HG02763 (cell line): ENCODE data around the gene ATG9B.
A peak's percentile ranks its signal among the peaks of the same experiment; 100 is the strongest.
"Not testable (repeated sequence)": the region's sequence is repeated elsewhere in the genome, so short reads cannot be mapped to it uniquely, and the experiment has no call there.

Source experiments
- ATAC-seq: cut with Tn5 transposase; IDR thresholded peaks from one replicate; pipeline ENCODE4 v1.9.1; 2021; ENCODE audit warnings: mild to moderate bottlenecking, moderate library complexity; ENCODE audit not compliant: unreplicated experiment

ATG9B gene

DNA sequence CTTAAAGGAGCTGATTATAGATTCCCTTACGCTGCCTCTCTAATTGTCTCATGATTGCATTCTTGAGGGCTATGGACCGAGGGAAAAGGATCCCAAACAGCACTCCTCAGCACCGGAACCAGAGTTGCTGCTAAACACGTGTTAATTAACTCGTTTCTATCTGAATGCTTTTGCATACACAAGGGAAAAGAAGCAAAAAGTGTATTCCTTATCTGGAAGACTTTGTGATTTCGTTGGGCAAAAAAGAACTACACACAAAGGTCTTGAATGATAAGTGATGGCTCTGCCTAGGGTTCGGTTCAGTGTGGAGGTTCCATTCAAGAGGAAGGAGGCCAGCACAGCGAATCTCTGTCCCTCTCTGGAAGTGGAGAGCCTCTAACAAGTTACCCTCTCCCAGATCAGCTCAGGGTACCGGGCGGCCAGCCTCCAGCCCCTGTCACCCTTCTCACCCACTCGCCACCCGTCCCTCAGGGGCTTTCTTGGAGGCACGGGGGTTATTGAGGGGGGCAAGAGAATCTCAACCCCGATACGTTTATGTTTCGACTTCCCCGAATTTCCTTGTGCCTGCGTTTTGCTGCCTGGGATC lies 34.6 kb upstream of the ATG9B start:
- no peak for ATAC-seq

DNA sequence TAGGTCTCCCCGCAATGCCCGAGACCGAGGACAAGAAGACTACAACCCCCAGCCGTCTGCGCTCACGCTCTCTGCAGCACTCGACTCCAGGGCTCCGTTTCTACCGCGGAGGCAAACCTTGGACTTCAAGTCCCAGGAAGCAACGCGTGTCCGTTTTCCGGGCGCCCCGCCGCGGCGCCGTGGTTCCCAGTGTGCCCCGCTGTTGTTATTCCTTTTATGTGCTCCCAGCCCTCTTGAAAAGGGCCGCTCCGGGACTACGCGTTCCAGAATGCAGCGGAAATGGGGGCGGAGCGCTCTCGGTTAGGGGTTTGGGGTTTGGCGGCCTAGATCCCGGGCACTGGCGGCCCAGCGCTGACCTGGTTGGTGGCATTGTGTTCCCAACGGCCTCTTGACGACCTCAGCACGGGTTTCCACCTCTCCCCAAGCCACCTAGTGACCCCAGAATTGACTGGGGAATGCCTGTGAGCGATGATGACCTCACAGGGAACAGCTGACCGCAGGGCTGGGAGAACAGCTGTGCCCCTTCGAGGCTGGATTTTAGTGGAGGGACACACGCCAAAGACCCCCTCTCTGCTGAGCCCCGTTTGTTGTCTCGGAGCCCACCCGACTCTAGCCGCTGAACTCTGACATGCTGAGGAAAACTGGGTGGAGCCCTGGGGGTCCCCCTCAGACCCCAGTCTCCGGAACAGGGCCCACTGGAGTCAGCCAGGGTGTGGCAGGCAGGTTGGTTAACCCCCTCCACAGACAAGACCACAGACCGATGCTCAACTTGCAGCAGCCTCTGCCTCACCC lies 33.9 kb upstream of the ATG9B start:
- peak; percentile 88 for ATAC-seq

DNA sequence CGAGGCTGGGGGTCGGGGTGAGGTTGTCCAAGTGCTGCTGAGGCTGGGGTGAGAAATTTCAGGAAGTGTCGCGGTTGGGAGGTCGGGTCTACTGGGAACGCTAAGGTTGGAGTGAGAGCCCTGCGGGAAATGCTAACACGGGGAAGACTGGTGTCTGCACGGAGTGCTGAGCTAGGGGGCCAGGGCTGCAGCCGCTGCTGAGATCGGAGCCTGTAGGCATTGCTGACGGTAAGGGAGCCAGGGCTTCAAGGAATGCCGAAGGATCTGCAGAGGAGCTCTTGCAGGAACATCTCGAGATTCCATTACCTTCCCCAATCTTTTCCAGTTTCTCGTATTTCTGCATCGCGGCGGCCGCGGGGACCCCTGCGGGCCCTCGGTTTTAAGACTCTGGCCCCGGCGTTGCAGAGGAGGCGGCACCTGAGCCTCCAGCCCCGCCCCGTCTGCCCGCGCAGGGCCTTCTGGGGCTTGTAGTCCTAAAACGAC lies 33.3 kb upstream of the ATG9B start, which contains the start of gene CDK5:
Gene CDK5 (minus strand): TSS at position 392 of the 483 bp plus-strand sequence. CDS start 49 bp downstream, at position 343.
- ATAC-seq = peak; percentile 2

DNA sequence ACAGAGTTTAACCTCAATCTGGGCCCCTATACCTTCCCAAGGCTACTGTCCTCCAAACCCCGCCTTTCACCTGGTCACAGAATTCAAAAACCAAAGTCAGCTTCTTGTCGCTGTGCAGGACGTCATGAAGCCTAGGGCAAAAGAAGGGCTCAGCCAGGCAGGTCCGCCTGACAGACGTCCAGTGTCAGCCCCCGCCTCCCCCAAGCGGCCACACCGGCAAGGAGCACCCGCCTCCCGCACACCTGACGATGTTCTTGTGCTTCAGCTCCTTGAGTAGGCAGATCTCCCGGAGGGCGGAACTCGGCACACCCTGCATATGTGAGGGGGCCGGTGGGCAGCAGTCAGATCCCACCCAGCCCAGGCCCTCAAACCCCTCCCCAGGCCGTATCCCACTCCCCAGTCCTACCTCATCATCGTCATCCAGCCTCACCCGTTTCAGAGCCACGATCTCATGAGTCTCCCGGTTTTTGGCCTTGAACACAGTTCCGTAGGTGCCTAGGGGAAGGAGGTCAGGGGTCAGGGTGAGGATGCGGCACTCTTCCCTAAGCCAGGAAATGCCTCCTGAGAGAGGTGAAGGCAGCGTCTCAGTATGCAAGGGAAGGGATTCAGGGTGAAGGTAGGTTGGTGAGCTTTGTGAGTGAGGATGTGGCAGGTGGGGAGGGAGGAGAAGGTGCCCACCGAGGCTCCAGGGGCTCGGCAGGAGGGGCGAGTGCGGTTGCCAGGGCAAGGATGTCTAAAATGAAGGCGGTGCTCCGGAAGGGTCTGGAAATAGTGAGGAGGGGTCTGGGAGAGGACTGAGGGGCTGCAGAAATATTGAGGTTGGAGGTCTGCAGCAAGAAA lies 32.6 kb upstream of the ATG9B start:
- no peak for ATAC-seq

DNA sequence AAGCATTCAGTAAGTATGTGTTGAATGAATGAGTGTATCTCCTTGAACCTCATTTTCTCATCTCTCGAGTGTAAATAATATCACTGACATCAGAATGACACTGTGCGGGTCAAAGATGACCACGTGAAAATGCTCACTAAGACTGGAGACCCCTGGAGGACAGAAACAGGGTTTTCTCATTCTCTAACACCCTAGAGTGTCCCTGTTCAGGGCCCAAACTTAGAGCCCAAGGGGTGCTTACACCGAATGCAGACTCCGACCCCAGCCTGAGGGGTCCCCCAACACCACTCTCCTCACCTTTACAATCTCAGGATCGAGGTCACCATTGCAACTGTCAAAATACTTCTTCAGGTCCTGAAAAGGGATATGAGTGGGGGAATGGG lies 32.0 kb upstream of the ATG9B start:
- ATAC-seq = no peak

DNA sequence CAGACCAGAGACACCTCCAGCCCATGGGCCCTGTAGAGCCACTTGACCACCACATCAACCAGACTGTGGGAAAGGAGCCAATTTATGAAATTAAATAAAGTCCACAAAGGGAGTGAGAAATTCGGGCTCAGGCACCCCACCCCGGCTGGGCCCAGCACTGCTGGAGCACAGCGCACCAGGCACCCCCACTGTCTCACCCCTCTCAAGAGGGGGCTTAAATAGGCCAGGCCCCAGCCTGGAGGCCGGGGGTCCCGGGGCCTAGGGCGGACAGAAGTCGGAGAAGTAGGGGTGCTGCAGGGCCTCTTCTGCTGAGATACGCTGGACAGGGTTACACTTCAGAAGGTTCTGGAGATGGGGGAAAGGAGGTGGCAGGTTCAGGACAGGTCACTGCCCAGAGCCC lies 29.5 kb upstream of the ATG9B start:
- no peak for ATAC-seq

DNA sequence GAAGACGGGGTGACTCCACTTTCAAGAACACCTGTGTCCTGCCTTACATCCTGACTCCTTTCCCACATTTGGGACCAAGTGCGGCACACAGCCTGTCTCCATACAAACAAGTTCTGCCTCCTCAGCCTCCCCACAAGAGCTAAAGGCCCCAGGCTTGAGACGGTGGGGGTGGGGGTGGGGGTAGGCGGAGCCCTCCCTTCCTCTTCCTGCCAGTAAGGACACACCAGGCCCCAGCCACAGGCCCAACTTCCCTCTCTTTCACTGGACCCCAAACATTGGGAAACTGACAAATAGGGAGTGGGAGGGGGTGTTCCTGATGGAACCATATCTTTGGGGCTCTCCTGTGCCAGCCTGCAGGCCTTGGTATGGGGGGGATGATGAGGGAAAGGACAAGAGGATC lies 28.8 kb upstream of the ATG9B start:
- ATAC-seq = no peak

DNA sequence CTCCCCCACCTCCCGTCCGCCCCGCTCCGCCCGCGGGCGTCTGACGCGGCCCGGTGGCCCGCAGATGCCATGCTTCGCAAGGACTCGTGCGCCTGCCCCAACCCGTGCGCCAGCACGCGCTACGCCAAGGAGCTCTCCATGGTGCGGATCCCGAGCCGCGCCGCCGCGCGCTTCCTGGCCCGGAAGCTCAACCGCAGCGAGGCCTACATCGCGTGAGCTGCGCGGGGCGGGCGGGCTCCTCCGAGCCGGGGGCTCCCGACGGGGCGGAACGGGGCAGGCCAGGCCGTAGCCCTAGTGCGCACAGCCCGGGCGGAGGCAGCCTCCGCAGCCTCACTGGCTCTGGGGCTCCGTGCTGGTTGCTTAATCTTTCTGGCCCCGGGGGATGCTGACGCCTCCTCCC lies 26.8 kb upstream of the ATG9B start:
- no peak for ATAC-seq

DNA sequence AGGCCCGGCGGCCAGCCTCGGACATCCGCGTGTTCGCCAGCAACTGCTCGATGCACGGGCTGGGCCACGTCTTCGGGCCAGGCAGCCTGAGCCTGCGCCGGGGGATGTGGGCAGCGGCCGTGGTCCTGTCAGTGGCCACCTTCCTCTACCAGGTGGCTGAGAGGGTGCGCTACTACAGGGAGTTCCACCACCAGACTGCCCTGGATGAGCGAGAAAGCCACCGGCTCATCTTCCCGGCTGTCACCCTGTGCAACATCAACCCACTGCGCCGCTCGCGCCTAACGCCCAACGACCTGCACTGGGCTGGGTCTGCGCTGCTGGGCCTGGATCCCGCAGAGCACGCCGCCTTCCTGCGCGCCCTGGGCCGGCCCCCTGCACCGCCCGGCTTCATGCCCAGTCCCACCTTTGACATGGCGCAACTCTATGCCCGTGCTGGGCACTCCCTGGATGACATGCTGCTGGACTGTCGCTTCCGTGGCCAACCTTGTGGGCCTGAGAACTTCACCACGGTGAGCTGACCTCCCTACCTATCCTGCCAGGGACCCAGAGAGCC lies 24.7 kb upstream of the ATG9B start:
- no peak for ATAC-seq

DNA sequence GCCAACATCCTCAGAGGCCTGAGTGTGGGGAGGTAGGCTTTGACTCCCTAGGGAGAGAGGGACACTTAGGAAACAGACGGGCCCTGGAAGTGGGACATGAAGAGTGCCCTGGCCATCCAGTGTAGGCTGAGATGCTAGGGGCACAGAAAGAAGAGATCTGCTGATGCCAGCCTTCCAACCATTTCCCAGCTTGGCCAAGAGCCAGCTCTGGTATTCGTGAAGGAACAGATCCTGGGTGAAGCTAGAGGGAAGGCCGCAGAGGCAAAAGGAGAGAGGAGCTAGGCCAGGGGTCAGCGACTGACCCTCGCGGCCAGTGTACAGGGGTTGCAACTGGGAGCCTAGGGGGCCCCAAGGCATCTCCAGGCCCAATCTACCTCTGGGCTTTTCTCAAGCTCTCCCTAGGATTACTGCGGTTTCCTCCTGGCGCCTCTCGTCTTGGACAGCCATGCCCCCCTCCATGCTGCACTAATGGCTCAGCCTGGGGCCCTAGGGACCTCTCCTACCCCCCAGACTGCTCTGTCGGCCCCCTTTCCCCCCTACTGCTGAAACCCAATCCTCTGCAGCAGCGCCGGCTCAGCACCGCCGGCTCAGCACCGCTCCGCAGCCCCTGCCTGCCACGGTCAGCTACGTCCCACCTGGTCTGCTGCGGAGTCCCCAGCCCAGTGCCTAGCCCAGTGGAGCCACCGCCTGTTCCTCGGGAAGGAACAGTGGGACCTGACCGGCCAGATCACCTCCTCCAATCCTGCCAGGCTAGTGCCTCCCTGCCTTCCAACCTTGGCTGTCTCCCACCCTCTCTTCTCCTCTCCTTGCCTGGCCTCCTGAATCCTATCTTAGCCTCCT lies 23.9 kb upstream of the ATG9B start, which contains the start of gene ASIC3:
Gene ASIC3 (plus strand): TSS at position 556 of the 840 bp plus-strand sequence. CDS start 355 bp downstream, outside the sequence.
- ATAC-seq = no peak

DNA sequence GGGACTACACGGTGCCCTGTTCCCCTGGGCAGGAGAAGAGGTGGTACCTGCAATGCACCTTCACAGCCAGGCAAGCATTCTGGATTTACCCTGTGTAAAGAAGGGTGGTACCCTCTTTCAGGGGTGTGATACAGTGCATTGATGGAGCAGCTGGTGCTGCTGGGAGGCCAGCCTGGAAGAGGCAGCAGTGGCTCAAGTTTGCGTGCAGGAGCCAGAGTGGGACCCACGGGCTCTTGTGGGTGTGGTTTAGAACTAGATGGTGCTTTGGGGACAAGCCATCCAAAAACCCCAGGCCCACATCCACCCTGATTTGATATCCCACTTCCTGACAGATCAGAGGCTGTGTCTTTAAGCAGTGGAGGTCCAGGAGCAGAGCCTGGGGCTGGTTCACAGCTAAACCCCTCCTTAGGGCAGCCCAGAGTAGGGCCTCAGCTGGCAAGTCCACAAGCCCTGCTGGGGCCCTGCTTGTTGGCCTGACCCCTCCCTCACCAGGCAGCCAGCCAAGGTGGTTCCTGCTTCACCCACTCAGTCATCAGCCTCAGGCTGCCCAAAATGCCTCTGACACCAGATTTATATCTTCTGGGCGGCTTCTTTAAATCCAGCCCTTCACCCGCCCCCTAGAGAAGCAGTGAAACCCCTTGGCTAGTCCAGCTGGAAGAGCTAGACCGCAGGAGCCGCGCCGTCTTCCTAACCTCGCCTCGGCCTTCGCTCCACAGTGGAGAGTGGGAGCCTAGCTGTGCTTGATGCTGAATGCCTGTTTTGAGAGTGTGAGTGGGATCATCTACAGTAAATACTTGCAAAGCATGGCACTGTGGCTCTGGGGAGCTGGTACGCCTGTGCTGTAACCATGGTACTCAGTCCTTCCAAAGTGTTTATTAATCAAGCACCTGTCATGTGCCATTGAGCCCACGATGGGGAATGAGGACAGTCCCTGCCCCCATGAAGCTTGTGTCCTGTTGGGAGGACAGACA lies 22.6 kb upstream of the ATG9B start:
- ATAC-seq = no peak

DNA sequence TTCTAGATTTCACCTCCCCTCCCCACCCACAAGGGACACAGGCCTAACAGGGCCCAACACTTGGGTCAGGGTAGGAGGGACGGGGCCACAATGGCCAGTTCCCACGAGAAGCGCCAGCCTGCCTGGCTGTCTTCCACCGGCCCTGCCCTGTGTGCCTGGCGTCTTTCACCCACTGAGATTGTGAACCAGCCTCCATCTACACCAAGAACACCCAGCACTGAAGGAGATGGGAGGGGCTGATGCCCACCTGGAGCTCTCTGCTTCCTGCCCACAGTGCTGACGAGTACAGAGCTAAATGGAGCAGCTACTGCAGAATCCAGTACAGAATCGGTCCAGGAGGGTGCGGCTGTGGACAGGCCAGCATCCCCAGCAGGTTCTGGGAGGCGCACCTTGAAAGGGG lies 21.7 kb upstream of the ATG9B start:
- ATAC-seq = no peak

DNA sequence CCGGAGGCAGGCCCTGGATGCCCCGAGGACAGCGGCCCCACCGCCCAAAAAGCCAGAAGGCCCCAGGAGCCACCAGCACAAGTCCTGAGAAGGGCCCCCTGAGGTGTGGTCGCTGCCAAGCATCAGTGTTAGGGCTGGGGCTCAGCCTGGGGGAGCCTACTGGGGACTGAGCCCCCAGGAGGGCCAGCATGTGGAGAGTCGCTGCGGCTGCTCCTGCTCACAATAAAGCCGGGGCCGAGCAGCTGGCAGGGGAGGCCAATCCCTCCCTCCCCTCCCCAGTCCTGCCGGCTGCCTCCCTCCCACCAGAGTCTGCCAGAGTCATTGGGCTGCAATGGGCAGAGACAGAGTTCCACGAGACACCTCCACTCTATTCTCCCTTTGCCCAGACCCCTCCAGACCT lies 21.0 kb upstream of the ATG9B start:
- no peak for ATAC-seq

DNA sequence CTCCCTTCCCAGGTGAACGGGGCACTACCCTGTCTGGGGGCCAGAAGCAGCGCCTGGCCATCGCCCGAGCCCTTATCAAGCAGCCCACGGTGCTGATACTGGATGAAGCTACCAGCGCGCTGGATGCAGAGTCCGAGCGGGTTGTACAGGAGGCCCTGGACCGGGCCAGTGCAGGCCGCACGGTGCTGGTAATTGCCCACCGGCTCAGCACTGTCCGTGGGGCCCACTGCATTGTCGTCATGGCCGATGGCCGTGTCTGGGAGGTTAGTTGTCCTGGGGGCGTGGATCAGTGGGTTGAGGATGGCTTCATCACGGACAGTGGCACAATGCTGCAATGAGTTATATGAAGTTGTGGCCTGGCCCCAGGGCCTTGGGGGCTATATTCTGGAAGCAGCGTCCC lies 19.7 kb upstream of the ATG9B start:
- ATAC-seq = no peak

DNA sequence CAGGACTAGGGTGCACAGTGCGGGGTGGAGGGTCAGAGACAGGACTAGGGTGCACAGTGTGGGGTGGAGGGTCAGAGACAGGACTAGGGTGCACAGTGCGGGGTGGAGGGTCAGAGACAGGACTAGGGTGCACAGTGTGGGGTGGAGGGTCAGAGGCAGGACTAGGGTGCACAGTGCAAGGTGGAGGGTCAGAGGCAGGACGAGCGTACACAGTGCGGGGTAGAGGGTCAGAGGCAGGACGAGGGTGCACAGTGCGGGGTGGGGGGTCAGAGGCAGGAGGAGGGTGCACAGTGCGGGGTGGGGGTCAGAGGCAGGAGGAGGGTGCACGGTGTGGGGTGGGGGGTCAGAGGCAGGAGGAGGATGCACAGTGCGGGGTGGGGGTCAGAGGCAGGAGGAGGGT lies 19.2 kb upstream of the ATG9B start:
- not testable (repeated sequence) for ATAC-seq

DNA sequence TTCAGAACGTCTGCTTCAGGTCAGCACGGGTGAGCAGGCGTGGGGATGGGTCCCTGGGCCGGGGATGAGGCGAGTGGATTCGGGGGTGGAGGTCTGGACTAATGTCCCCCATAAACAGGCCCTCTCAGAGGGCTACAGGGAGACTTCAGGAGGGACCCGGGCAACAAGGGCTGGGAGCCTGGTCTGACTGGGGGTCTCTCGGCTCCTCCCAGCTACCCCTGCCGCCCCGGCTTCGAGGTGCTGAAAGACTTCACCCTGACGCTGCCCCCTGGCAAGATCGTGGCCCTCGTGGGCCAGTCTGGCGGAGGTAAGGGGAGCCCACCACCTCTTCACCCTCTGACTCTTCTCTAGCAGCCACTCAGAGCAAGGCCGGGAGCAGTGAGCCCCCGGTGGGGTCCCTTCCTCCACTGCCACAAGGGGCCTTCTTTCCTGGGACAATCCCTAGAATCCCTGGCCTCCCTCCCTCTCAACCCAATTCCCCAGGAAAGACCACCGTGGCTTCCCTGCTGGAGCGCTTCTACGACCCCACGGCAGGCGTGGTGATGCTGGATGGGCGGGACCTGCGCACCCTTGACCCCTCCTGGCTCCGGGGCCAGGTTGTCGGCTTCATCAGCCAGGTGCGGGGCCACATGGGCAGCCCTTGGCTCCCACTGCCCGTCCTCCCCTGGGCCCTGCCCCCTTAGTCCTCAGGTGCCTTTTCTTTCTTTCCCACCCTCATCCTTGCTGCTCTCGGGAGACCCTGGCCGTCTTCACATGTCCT lies 16.5 kb upstream of the ATG9B start:
- ATAC-seq = no peak

DNA sequence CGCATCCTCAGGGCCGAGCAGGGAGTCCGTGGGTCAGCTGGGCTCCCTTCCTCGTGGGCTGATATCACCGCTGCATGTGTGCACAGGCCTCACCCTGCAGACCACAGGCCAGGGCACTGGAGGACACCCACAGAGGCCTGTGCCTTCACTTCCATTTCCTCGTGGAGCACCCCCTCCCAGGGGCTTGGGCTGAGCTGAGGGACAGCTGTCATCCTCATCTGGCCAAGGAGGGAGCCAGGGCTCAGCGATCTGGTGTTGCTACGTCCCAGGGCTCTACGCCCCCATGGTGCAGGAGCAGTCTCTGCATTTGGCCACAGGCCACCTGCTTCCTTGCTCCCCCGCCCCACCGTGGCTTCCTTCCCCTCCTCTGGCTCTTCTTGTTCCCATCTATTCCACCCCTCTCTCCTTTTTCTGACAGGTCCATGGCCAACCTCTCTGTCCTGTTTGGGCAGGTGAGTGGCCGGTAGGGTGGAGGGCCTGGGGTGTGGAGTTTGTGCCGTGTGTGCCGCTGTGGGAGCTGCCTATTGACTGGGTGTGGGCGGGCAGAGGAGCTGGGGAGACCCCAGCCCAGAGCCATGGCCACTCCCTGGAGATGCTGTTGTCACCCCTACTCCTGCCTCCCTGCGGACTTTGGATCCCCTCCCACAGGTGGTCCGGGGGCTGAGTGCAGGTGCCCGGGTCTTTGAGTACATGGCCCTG lies 15.7 kb upstream of the ATG9B start:
- ATAC-seq = no peak
